GM12874 (cell line): ENCODE data around the gene KIAA0930.

Experiments used
- TF ChIP-seq, protein P1 (sequence below): IDR thresholded peaks from 2 replicates; pipeline ENCODE4 v1.5.1; 2011; ENCODE audit warnings: low read depth, mild to moderate bottlenecking, control low read depth, low read length, moderate library complexity; ENCODE audit not compliant: insufficient read depth

KIAA0930 gene

DNA sequence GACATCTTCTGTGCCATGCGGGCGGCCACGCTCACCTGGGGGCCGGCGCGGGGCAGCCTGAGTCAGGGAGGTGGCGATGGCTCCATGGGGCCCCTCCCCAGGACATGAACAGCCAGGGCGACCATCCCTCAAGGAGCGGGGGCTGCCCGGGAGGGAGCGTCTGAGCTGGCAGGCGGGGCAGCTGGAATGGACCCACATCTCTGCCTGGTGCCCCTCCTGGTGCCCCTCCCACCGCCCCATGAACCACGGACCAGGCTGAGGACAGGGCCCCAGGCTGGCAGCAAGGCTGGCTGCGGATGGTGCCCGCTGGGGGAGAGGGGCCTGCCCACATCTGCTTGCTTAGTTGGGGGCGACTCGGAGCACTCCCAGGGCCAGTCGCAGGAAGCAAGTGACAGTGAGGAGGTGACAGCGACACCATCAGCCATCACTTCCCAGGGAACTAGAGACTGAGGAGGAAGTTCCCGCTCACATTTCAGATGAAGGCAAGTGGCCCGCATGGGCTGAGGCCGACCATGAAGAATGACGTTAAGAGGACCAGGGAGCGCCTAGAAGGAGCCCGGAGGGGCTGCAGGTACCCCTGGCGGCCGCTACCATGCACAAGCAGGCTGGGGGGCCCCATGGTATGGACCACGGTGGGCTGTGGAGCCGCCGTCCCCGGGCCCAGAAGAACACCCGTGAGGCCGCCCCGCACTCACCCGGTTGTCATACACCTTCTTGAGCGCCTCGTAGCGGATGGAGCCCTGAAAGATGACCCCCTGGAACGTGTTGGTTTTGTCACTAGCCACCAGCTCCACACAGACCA lies 37.3 kb downstream of the KIAA0930 start:
- TF ChIP-seq, protein P1, sequence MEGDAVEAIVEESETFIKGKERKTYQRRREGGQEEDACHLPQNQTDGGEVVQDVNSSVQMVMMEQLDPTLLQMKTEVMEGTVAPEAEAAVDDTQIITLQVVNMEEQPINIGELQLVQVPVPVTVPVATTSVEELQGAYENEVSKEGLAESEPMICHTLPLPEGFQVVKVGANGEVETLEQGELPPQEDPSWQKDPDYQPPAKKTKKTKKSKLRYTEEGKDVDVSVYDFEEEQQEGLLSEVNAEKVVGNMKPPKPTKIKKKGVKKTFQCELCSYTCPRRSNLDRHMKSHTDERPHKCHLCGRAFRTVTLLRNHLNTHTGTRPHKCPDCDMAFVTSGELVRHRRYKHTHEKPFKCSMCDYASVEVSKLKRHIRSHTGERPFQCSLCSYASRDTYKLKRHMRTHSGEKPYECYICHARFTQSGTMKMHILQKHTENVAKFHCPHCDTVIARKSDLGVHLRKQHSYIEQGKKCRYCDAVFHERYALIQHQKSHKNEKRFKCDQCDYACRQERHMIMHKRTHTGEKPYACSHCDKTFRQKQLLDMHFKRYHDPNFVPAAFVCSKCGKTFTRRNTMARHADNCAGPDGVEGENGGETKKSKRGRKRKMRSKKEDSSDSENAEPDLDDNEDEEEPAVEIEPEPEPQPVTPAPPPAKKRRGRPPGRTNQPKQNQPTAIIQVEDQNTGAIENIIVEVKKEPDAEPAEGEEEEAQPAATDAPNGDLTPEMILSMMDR = no peak

DNA sequence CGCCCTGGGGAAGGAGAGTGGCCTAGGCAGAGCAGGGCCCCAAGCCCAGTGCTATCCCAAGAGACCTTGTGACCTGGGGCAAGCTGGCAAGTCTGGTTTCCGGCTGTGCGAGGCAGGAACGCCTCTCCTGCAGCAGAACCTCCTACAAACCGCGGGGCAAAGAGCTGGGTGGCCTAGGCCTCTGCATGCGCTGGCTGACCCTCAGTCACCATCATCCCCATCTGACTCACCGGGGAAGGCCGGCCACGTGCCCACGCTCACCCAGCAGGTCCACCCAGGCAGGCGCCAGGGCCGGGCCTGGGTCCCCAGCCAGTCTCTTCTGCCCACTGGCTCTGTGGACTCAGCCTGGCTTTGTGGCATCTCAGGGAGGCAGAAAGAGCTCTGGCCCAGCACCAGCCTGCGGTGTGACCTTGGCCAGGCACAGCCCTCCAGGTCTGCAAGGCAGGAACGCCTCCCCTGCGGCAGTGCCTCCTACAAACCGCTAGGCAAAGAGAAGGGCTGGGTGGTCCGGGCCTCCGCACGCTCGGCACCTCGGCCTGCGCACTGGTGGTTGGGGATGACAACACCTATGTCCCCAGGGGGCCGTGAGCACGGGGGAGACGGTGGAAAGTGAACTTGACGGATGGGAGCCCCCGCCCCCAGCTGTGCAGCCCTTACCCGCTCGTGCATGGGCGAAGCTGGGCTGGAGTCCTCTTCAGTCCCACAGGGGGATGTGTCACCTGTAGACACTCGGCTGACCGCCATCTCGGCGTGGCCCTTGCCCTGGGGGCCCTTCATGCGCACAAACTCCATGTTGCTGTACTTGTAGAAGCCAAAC lies 38.2 kb downstream of the KIAA0930 start:
- TF ChIP-seq, protein P1 = no peak

DNA sequence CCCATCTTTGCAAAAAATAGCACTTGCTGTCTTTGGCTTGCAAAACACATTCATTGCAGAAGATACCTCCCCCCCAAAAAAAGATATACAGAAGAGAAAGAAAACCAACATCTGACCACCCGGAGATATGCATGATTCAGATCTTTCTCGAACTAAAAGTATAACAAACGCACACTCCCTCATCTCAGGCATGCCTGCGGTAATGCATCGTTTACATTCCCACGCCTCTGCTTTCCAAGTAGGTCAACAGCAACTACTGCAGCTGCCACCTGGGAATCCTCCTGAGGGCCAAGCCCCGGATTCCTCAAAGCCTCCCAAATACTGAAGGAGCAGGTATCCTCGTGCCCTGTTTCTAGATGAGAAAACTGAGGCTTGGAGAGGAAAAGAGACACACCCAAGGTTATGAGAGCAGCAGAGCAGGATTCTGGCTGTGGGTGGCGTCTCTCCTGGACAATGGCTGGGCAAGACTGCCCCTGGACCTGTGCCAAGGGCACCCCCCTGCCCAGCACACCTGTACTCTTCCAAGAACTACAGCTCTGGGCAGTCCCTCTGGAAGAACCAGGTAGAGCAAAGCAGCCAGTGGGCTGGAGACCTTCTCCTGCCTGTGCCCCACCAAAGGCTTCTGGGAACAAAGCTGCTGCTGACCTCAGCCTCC lies 38.9 kb downstream of the KIAA0930 start:
- TF ChIP-seq, protein P1 = no peak

DNA sequence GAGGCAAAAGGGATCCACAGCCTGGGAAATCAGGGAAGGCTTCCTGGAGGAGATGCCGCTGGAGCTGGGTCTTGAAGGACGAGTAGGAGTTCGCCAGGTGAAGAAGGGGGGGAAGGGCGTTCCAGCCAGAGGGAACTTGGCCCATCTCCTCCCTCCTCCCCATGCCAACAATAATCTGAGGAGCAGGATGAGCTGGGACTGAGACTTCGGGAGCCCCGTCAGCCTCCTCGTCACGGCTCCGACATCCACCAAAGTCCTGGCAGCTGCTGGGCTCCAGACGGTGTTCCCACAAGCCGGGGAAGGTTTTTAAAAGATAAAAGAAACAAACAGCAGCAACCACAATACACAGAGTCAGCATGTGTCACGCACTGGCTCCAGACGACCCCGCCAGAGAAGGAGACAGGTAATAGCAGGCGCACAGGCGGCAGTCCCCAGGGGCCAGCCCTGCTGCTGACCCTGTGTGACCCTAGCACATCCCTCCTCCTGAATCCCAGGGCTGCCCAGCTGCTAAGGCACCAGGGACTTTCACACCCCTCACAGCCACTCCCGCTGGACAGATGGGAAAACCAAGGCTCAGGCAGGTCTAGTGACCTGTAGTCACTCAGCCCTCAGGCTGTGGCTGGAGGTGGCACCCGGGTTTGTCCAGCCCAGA lies 39.7 kb downstream of the KIAA0930 start:
- TF ChIP-seq, protein P1 = no peak

DNA sequence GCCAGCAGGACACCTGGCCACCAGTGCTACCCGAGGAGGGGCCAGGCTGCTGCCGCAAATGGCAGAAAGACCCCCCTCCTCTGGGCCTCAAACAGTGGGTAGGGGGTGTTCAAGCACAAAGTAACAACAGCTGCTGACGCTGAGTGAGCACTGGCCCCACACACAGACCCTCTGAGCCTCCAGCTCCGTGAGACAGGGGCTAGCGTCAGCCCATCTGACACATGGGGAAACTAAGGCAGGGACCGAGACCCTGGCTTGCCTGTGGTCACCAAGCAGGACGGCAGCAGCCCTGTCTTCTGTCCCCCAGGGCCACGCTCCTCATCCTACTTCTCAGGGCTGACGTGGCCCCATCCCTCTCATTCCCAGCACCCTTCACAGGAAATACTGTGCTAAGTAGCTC lies 40.5 kb downstream of the KIAA0930 start:
- TF ChIP-seq, protein P1 = no peak

DNA sequence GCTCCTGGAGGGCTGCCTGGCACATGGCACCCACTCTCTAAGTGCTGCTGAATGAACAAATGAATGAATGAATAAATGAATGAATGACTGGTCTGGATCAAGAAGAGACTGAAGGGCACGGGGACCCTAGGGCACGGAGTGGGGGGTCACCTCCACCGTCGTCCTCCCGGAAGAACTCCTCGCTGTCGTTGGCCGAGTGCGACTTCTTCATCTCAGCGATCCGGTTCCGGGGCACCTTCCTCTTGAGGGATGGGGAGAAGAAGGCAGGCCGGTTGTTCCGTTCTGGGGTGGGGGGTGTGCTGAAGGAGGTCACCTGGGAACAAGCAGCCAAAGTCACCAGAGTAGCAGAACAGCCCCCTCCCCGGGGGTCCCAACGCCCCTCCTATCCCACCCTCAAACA lies 41.0 kb downstream of the KIAA0930 start:
- TF ChIP-seq, protein P1 = no peak

DNA sequence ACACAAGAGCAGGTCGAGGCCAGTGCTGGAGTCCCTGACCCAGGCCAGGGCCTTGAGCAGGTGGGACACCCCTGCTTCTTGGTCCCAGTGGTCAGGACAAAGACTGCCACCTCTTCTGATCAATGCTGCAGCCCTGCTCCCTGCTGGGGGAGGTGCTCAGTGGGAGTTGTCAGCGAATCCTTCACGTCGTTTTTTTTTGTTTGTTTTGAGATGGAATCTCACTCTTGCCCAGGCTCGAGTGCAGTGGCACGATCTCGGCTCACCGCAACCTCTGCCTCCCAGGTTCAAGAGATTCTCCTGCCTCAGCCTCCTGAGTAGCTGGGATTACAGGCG lies 42.3 kb downstream of the KIAA0930 start:
- TF ChIP-seq, protein P1 = no peak
